Activated CD4-positive, alpha-beta T cell treated with anti-CD3 and anti-CD28 coated beads, Interleukin-2, Interleukin-4, amounts not matched to agents 100 ng/mL and 50 ng/mL, durations not matched to agents 16 hours and 8 hours (primary cell): ENCODE results near the gene ANKRD29.

Experiments
- DNase-seq: peaks from one replicate; pipeline ENCODE4 v3.0.0-alpha.2; 2020; ENCODE audit warnings: low spot score

ANKRD29 gene

GRCh38 chr18:23662309-23663263 lies at the start of gene ANKRD29:
Gene ANKRD29, minus strand, starts transcription at chr18:23662911. Its CDS starts 181 bp downstream, at chr18:23662730.
- peak; percentile 34 for DNase-seq

GRCh38 chr18:23712445-23712844 lies 49.7 kb upstream of the ANKRD29 start:
- no peak for DNase-seq

- DNase-seq = no peak
These were observed 48.7 kb upstream of the ANKRD29 start for GRCh38 chr18:23711426-23711825.

GRCh38 chr18:23710946-23711345 lies 48.2 kb upstream of the ANKRD29 start:
- no peak for DNase-seq

- DNase-seq = no peak
These were observed 47.4 kb upstream of the ANKRD29 start for GRCh38 chr18:23710068-23710527.

GRCh38 chr18:23706971-23707640 lies 44.4 kb upstream of the ANKRD29 start:
- DNase-seq = no peak

GRCh38 chr18:23704806-23705205 lies 42.1 kb upstream of the ANKRD29 start:
- DNase-seq = no peak

GRCh38 chr18:23703987-23704384 lies 41.3 kb upstream of the ANKRD29 start:
- DNase-seq = no peak

GRCh38 chr18:23703057-23703986 lies 40.6 kb upstream of the ANKRD29 start:
- peak; percentile 19 for DNase-seq

GRCh38 chr18:23702606-23703005 lies 39.9 kb upstream of the ANKRD29 start:
- DNase-seq = no peak

- DNase-seq = no peak
These were observed 38.9 kb upstream of the ANKRD29 start for GRCh38 chr18:23701544-23702064.

- DNase-seq = no peak
These were observed 38.3 kb upstream of the ANKRD29 start for GRCh38 chr18:23701017-23701416.

GRCh38 chr18:23694637-23695430 lies 32.1 kb upstream of the ANKRD29 start:
- no peak for DNase-seq

- DNase-seq = no peak
These were observed 31.1 kb upstream of the ANKRD29 start for GRCh38 chr18:23693846-23694245.

GRCh38 chr18:23690505-23691068 lies 27.9 kb upstream of the ANKRD29 start:
- no peak for DNase-seq

- DNase-seq = no peak
These were observed 27.1 kb upstream of the ANKRD29 start for GRCh38 chr18:23689616-23690504.

- no peak for DNase-seq
These were observed 26.4 kb upstream of the ANKRD29 start, which contains the start of gene LAMA3 for GRCh38 chr18:23689031-23689615. Gene LAMA3, plus strand, starts transcription at chr18:23689453. Its CDS starts 231 bp downstream, at chr18:23689684.

GRCh38 chr18:23688528-23688927 lies 25.8 kb upstream of the ANKRD29 start:
- DNase-seq = no peak
